ENCODE data around the gene ADAMTS6.
"Not testable (repeated sequence)": the region's sequence is repeated elsewhere in the genome, so short reads cannot be mapped to it uniquely, and the experiment has no call there.

The ADAMTS6 gene

GRCh38 chr5:65462139-65462705, 19.5 kb downstream of the ADAMTS6 start:
- DNase-seq = no peak

GRCh38 chr5:65461490-65461889, 20.2 kb downstream of the ADAMTS6 start:
- DNase-seq = no peak

- no peak for DNase-seq
Observed at GRCh38 chr5:65459995-65460394, 21.7 kb downstream of the ADAMTS6 start.

- DNase-seq = no peak
Observed at GRCh38 chr5:65455064-65455463, 26.7 kb downstream of the ADAMTS6 start.

GRCh38 chr5:65451436-65451835, 30.3 kb downstream of the ADAMTS6 start:
- no peak for DNase-seq

GRCh38 chr5:65446682-65447081, 35.0 kb downstream of the ADAMTS6 start:
- DNase-seq = no peak

- no peak for DNase-seq
Observed at GRCh38 chr5:65441800-65442199, 39.9 kb downstream of the ADAMTS6 start.

- DNase-seq = no peak
Observed at GRCh38 chr5:65440456-65440855, 41.3 kb downstream of the ADAMTS6 start.

- DNase-seq = no peak
Observed at GRCh38 chr5:65434122-65434521, 47.6 kb downstream of the ADAMTS6 start.

GRCh38 chr5:65426656-65427055, 55.1 kb downstream of the ADAMTS6 start:
- DNase-seq = no peak

- DNase-seq = no peak
Observed at GRCh38 chr5:65423623-65424022, 58.1 kb downstream of the ADAMTS6 start.

- DNase-seq = no peak
Observed at GRCh38 chr5:65418661-65419060, 63.1 kb downstream of the ADAMTS6 start.

GRCh38 chr5:65413822-65414221, 67.9 kb downstream of the ADAMTS6 start:
- DNase-seq = no peak

- DNase-seq = no peak
Observed at GRCh38 chr5:65412842-65413241, 68.9 kb downstream of the ADAMTS6 start.

GRCh38 chr5:65411356-65411755, 70.4 kb downstream of the ADAMTS6 start:
- DNase-seq = no peak

- no peak for DNase-seq
Observed at GRCh38 chr5:65395526-65396155, 86.1 kb downstream of the ADAMTS6 start.

GRCh38 chr5:65394087-65394486, 87.6 kb downstream of the ADAMTS6 start:
- DNase-seq = no peak

GRCh38 chr5:65391591-65391990, 90.1 kb downstream of the ADAMTS6 start:
- no peak for DNase-seq

GRCh38 chr5:65390208-65390607, 91.5 kb downstream of the ADAMTS6 start:
- no peak for DNase-seq

- no peak for DNase-seq
Observed at GRCh38 chr5:65383859-65384258, 97.9 kb downstream of the ADAMTS6 start.

GRCh38 chr5:65382582-65382981, 99.1 kb downstream of the ADAMTS6 start:
- no peak for DNase-seq

- DNase-seq = not testable (repeated sequence)
Observed at GRCh38 chr5:65370505-65370904, 111.2 kb downstream of the ADAMTS6 start.

GRCh38 chr5:65366655-65367054, 115.1 kb downstream of the ADAMTS6 start:
- no peak for DNase-seq

GRCh38 chr5:65364907-65365306, 116.8 kb downstream of the ADAMTS6 start:
- no peak for DNase-seq

GRCh38 chr5:65363499-65363898, 118.2 kb downstream of the ADAMTS6 start:
- DNase-seq = no peak

All from activated CD4-positive, alpha-beta T cell treated with anti-CD3 and anti-CD28 coated beads, Interleukin-2, amount 50 U/mL, for 48 hours (primary cell).